Thoracic aorta (tissue), 2 donors: ENCODE data around the gene NECTIN3. TPM values are rescaled to one million over a fixed set of nuclear protein-coding genes. Genes with fewer than 3 reads are reported as not detected.

Source experiments
- ATAC-seq: fragments of 150-250 bp; one replicate; pipeline ENCODE4 v1.8.0; 2017; ENCODE audit warnings: low read depth; ENCODE audit not compliant: insufficient number of reproducible peaks, low FRiP score
- DNase-seq: peaks from one replicate; pipeline ENCODE4 v3.0.0-alpha.2; 2020; ENCODE audit warnings: low spot score
- H3K27ac ChIP-seq, 2 donors: fragments of 200-600 bp; sonication (generic); 1 replicate in 1 of 2; 2 replicates in 1 of 2; pipeline ENCODE4 v1.5.1; 2016; ENCODE audit warnings: mild to moderate bottlenecking in 2 of 2, moderate library complexity in 2 of 2
- H3K27me3 ChIP-seq: fragments of 200-600 bp; sonication (generic); replicated peaks from 2 replicates; pipeline ENCODE4 v1.6.0; 2016; ENCODE audit warnings: mild to moderate bottlenecking; ENCODE audit not compliant: insufficient read depth
- H3K36me3 ChIP-seq: fragments of 200-600 bp; sonication (generic); one replicate; pipeline ENCODE4 v1.5.1; 2016
- H3K4me1 ChIP-seq, 2 donors: fragments of 200-600 bp; sonication (generic); 1 replicate in 1 of 2; 2 replicates in 1 of 2; pipeline versions ENCODE4 v1.5.1 to v1.6.0; 2016; ENCODE audit warnings: low read depth in 2 of 2, mild to moderate bottlenecking in 1 of 2; ENCODE audit not compliant: control insufficient read depth in 1 of 2
- H3K4me3 ChIP-seq: fragments of 200-600 bp; sonication (generic); 2 replicates; pipeline ENCODE4 v1.5.1; 2016; ENCODE audit warnings: mild to moderate bottlenecking
- H3K9me3 ChIP-seq: fragments of 200-600 bp; sonication (generic); 2 replicates; pipeline ENCODE4 v1.5.1; 2016
- total RNA-seq, 2 donors: library from RNA; depleted of rRNA; stranded (reverse); fragments of >200 nt; gene quantifications; one replicate each; pipeline versions ENCODE4 v1.1.0 to v1.2.3, GENCODE V29; 2016
- TF ChIP-seq, protein P1 (sequence below): fragments of 200-600 bp; sonication (generic); IDR thresholded peaks from one replicate; pipeline ENCODE4 v1.5.1; 2019; ENCODE audit warnings: antibody characterized with exemption

NECTIN3 gene
- total RNA-seq, 2 donors from 2014 or later = 37.1 to 42.2 TPM

GRCh38 chr3:111134302-111134701 is 62.7 kb downstream of the NECTIN3 start:
- TF ChIP-seq, protein P1, sequence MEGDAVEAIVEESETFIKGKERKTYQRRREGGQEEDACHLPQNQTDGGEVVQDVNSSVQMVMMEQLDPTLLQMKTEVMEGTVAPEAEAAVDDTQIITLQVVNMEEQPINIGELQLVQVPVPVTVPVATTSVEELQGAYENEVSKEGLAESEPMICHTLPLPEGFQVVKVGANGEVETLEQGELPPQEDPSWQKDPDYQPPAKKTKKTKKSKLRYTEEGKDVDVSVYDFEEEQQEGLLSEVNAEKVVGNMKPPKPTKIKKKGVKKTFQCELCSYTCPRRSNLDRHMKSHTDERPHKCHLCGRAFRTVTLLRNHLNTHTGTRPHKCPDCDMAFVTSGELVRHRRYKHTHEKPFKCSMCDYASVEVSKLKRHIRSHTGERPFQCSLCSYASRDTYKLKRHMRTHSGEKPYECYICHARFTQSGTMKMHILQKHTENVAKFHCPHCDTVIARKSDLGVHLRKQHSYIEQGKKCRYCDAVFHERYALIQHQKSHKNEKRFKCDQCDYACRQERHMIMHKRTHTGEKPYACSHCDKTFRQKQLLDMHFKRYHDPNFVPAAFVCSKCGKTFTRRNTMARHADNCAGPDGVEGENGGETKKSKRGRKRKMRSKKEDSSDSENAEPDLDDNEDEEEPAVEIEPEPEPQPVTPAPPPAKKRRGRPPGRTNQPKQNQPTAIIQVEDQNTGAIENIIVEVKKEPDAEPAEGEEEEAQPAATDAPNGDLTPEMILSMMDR = no peak
- DNase-seq = no peak
- ATAC-seq = no peak
- no peaks in the 10 kb centered on the region for H3K9me3 ChIP-seq
- H3K4me3 ChIP-seq = no peak overlapping the region
- H3K36me3 ChIP-seq = no peaks in the 10 kb centered on the region
- H3K27me3 ChIP-seq = no peaks in the 10 kb centered on the region
- H3K4me1 ChIP-seq = no peaks in the 10 kb centered on the region
- no peak overlapping the region for H3K27ac ChIP-seq

- Histone ChIP-seq H3K36me3 (no peaks in the 10 kb centered on the region), H3K4me1 (no peaks in the 10 kb centered on the region), H3K9me3 (no peaks in the 10 kb centered on the region), H3K27ac (no peak overlapping the region), H3K4me3 (no peak overlapping the region), H3K27me3 (no peaks in the 10 kb centered on the region)
- TF ChIP-seq, protein P1 = no peak
- no peak for ATAC-seq
- DNase-seq = no peak
Observed at GRCh38 chr3:111151438-111151837, 79.8 kb downstream of the NECTIN3 start.

DNA sequence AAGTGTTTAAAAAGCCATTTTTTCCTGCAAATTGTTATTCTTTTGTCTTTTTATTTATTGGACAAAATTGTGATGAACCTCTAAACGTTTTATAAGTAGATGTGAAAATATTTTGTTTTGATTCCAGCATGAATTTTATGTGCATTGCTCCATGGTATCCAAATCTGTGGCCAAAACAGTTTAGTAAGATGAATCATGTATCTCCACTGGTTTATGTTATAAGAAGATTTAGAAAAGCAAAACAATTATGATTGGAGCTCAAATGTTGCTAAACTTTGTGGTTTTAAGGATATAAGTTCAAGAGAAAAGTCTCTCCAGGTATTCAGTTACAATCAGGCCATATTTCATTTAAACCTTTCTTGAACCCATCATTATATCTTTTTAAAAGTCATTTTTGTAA is 80.9 kb downstream of the NECTIN3 start:
- DNase-seq = no peak
- H3K9me3 ChIP-seq = no peaks in the 10 kb centered on the region
- H3K4me1 ChIP-seq = no peaks in the 10 kb centered on the region
- no peak overlapping the region for H3K4me3 ChIP-seq
- TF ChIP-seq, protein P1 = no peak
- H3K27ac ChIP-seq = no peak overlapping the region
- H3K36me3 ChIP-seq = no peaks in the 10 kb centered on the region
- ATAC-seq = no peak
- no peaks in the 10 kb centered on the region for H3K27me3 ChIP-seq

DNA sequence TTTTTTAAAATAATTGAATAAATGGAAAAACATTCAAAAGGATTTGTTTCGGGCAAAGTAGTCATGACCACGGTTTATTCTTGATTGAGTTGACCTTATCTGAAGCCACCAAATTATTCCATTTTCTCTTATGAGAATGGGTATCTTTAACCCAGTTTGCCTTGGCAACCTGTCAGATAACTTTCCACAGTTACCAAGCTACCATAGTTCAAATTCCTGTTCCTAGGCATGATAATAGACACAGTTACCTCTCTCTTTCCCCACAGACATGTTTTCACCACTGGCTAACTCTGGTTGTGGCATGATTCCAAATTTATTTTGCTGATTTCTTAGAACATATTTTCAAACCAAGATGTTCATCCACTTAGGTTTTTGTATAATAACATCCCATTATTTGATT is 84.9 kb downstream of the NECTIN3 start:
- TF ChIP-seq, protein P1 = no peak
- ATAC-seq (no peak), DNase-seq (no peak)
- Histone ChIP-seq H3K27me3 (no peaks in the 10 kb centered on the region), H3K9me3 (no peaks in the 10 kb centered on the region), H3K27ac (no peak overlapping the region), H3K36me3 (no peaks in the 10 kb centered on the region), H3K4me3 (no peak overlapping the region), H3K4me1 (no peaks in the 10 kb centered on the region)

DNA sequence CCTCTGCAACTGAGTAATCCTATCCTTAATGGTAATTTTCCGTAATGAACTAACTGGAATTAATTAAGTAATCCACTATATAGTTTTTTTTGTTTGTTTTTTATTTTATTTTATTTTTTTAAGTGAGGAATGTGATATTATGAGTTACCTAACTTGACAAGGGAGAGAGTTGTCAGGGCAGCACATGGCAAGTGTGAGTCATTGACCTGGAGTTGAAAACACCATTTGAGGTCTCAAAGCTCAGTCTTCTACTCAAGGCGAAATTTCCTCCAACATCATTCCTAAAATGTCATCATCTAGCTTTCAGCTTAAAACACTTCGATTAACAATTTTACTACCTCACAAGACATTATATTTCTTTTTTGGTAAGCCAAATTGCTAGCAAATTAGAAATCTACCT is 87.8 kb downstream of the NECTIN3 start:
- H3K36me3 ChIP-seq = no peaks in the 10 kb centered on the region
- no peak overlapping the region for H3K27ac ChIP-seq
- no peaks in the 10 kb centered on the region for H3K9me3 ChIP-seq
- H3K4me1 ChIP-seq = no peaks in the 10 kb centered on the region
- H3K27me3 ChIP-seq = no peaks in the 10 kb centered on the region
- H3K4me3 ChIP-seq = no peak overlapping the region
- DNase-seq (no peak), ATAC-seq (no peak)
- TF ChIP-seq, protein P1 = no peak
